Adrenal gland (tissue), 5 donors: Measurements from ENCODE around the gene PKN2.

Experiments used
- CTCF ChIP-seq, 6 experiments: fragments of 450-650 bp in 4 of 6; fragments of 200-600 bp in 2 of 6; sonication (generic) in 1 of 6; IDR thresholded peaks; 1 replicate in 5 of 6; 2 replicates in 1 of 6; pipeline versions ENCODE4 v1.5.1 to v1.8.0; 2016 to 2021; ENCODE audit warnings: antibody characterized with exemption in 6 of 6, mild to moderate bottlenecking in 2 of 6, moderate library complexity in 1 of 6
- POLR2A ChIP-seq, 2 donors: fragments of 450-650 bp; IDR thresholded peaks; one replicate each; pipeline ENCODE4 v1.6.1; 2017; ENCODE audit warnings: antibody characterized with exemption in 2 of 2, mild to moderate bottlenecking in 2 of 2, moderate library complexity in 1 of 2
- donor health status: DM: no; HTN: no; CAD: no.

- TF ChIP-seq CTCF (IDR thresholded peaks at IDR 0.05) = no peak
- TF ChIP-seq POLR2A (IDR thresholded peaks at IDR 0.05) = no peak
Measured at GRCh38 chr1:88670462-88670861, 13.6 kb upstream of the PKN2 start.
